GM19023 (cell line): ENCODE measurements around the gene RAPGEF1.
"Not testable (repeated sequence)": the region's sequence is repeated elsewhere in the genome, so short reads cannot be mapped to it uniquely, and the experiment has no call there.

Experiments
- ATAC-seq: cut with Tn5 transposase; IDR thresholded peaks from one replicate; pipeline ENCODE4 v1.9.1; 2021; ENCODE audit warnings: mild to moderate bottlenecking, moderate library complexity; ENCODE audit not compliant: unreplicated experiment

The RAPGEF1 gene

GRCh38 chr9:131739959-131740648 lies at the start of gene RAPGEF1:
TSS of gene RAPGEF1 (minus strand) at chr9:131740076. CDS start at chr9:131739830, 246 bp downstream.
- ATAC-seq: peak; percentile 57

GRCh38 chr9:131788851-131789250 lies 49.0 kb upstream of the RAPGEF1 start:
- no peak for ATAC-seq

- ATAC-seq: no peak
Measured at GRCh38 chr9:131787838-131788237, 48.0 kb upstream of the RAPGEF1 start.

GRCh38 chr9:131784748-131785501 lies 45.0 kb upstream of the RAPGEF1 start:
- ATAC-seq: no peak

GRCh38 chr9:131781069-131781468 lies 41.2 kb upstream of the RAPGEF1 start:
- ATAC-seq: no peak

GRCh38 chr9:131776473-131776872 lies 36.6 kb upstream of the RAPGEF1 start:
- ATAC-seq: no peak

- no peak for ATAC-seq
Measured at GRCh38 chr9:131776036-131776435, 36.2 kb upstream of the RAPGEF1 start.

GRCh38 chr9:131774636-131775035 lies 34.8 kb upstream of the RAPGEF1 start:
- ATAC-seq: no peak

- ATAC-seq: no peak
Measured at GRCh38 chr9:131773911-131774379, 34.1 kb upstream of the RAPGEF1 start.

- no peak for ATAC-seq
Measured at GRCh38 chr9:131772940-131773339, 33.1 kb upstream of the RAPGEF1 start.

GRCh38 chr9:131771646-131772045 lies 31.8 kb upstream of the RAPGEF1 start:
- no peak for ATAC-seq

- ATAC-seq: no peak
Measured at GRCh38 chr9:131769361-131769760, 29.5 kb upstream of the RAPGEF1 start.

- no peak for ATAC-seq
Measured at GRCh38 chr9:131764568-131764967, 24.7 kb upstream of the RAPGEF1 start.

GRCh38 chr9:131762356-131762932 lies 22.6 kb upstream of the RAPGEF1 start:
- ATAC-seq: no peak

GRCh38 chr9:131759017-131759647 lies 19.3 kb upstream of the RAPGEF1 start:
- no peak for ATAC-seq

GRCh38 chr9:131757549-131757948 lies 17.7 kb upstream of the RAPGEF1 start:
- ATAC-seq: no peak

- peak; percentile 55 for ATAC-seq
Measured at GRCh38 chr9:131755541-131756198, 15.8 kb upstream of the RAPGEF1 start.

- ATAC-seq: no peak
Measured at GRCh38 chr9:131754846-131755245, 15.0 kb upstream of the RAPGEF1 start.

- not testable (repeated sequence) for ATAC-seq
Measured at GRCh38 chr9:131753751-131754150, 13.9 kb upstream of the RAPGEF1 start.

- no peak for ATAC-seq
Measured at GRCh38 chr9:131752231-131752884, 12.5 kb upstream of the RAPGEF1 start.
